Smooth muscle cell of the coronary artery (primary cell): ENCODE data around the gene C2CD4A. TPM values are rescaled to one million over a fixed set of nuclear protein-coding genes. Genes with fewer than 3 reads are reported as not detected.

Experiments
- total RNA-seq: library from RNA; depleted of rRNA; stranded (reverse); fragments of >200 nt; gene quantifications from 2 replicates; pipeline ENCODE4 v1.2.3, GENCODE V29; 2014; ENCODE audit warnings: low replicate concordance

The C2CD4A gene
- 0.98 TPM in 1 of 2 replicates, not detected in the other for total RNA-seq

GRCh38 chr15:62066663-62067447 lies at the start of gene C2CD4A:
C2CD4A (plus strand) TSS chr15:62066977; CDS start chr15:62067614, 637 bp downstream.

GRCh38 chr15:62060113-62060895 lies 6.5 kb upstream of the C2CD4A start, which contains the start of gene VPS13C:
VPS13C (minus strand) TSS chr15:62060447; CDS start chr15:62060374, 73 bp downstream.

Other genes with a start within 250 kb of the C2CD4A start
- 53.7 and 61.3 TPM in 2 replicates for gene VPS13C, start 6.5 kb upstream of the C2CD4A start, total RNA-seq
- gene C2CD4B, start 98.3 kb downstream of the C2CD4A start, total RNA-seq = 0.12 and 0.68 TPM in 2 replicates